Testis (tissue), 3 donors: ENCODE measurements around the gene SACS. TPM values are rescaled to one million over a fixed set of nuclear protein-coding genes. Genes with fewer than 3 reads are reported as not detected.
"Not testable (repeated sequence)": the region's sequence is repeated elsewhere in the genome, so short reads cannot be mapped to it uniquely, and the experiment has no call there.

Experiments used
- DNase-seq: peaks from one replicate; pipeline ENCODE4 v3.0.0-alpha.2; 2019
- H3K27ac ChIP-seq, 2 donors: fragments of 200-600 bp; sonication (generic); one replicate each; pipeline ENCODE4 v1.5.1; 2019
- H3K27me3 ChIP-seq: fragments of 200-600 bp; sonication (generic); one replicate; pipeline ENCODE4 v1.5.1; 2019
- H3K36me3 ChIP-seq: fragments of 200-600 bp; sonication (generic); one replicate; pipeline ENCODE4 v1.5.1; 2017; ENCODE audit warnings: low read depth; ENCODE audit errors: missing control alignments
- H3K4me1 ChIP-seq: fragments of 200-600 bp; sonication (generic); one replicate; pipeline ENCODE4 v1.5.1; 2019
- H3K4me3 ChIP-seq, 2 donors: fragments of 200-600 bp; sonication (generic); one replicate each; pipeline ENCODE4 v1.5.1; 2017 to 2019
- H3K9me3 ChIP-seq: fragments of 200-600 bp; sonication (generic); one replicate; pipeline ENCODE4 v1.5.1; 2017
- POLR2A ChIP-seq: fragments of 450-650 bp; IDR thresholded peaks from one replicate; pipeline ENCODE4 v1.6.1; 2017; ENCODE audit warnings: antibody characterized with exemption, mild to moderate bottlenecking, moderate library complexity
- WGBS, 2 donors: methylation state at CpG; one replicate each; pipeline ENCODE4 v1.1.5; 2018; 5-methylcytosine and 5-hydroxymethylcytosine counted together
- intact Hi-C: fragments of 100-400 bp; cut with DNase I; formaldehyde crosslinking; loops from one replicate; pipeline ENCODE4 v1.15.1; 2023; ENCODE audit warnings: low total_unique reads
- polyA plus RNA-seq: library from polyadenylated mRNA; stranded (reverse); fragments of 350-450 nt; fragmentation: Illumina TruSeq; extraction: RNeasy Lipid Tissue Mini Kit (QIAGEN cat#74804); gene quantifications from one replicate; pipeline ENCODE4 v1.2.3, GENCODE V29; 2014; ENCODE audit warnings: low read depth, low replicate concordance; ENCODE audit not compliant: insufficient read depth
- total RNA-seq, 2 donors: library from RNA; depleted of rRNA; stranded (reverse); fragments of >200 nt; gene quantifications; one replicate each; pipeline ENCODE4 v1.2.3, GENCODE V29; 2016
- TF ChIP-seq, protein P1 (sequence below), 3 experiments: fragments of 450-650 bp in 2 of 3; fragments of 200-600 bp in 1 of 3; sonication (generic) in 1 of 3; IDR thresholded peaks; one replicate each; pipeline ENCODE4 v1.5.1; 2016 to 2019; ENCODE audit warnings: antibody characterized with exemption in 3 of 3, mild to moderate bottlenecking in 2 of 3, moderate library complexity in 1 of 3

SACS gene
- total and polyA plus RNA-seq, 3 donors from 2014 or later = 8.0 to 48.3 (median 38.2) TPM

DNA sequence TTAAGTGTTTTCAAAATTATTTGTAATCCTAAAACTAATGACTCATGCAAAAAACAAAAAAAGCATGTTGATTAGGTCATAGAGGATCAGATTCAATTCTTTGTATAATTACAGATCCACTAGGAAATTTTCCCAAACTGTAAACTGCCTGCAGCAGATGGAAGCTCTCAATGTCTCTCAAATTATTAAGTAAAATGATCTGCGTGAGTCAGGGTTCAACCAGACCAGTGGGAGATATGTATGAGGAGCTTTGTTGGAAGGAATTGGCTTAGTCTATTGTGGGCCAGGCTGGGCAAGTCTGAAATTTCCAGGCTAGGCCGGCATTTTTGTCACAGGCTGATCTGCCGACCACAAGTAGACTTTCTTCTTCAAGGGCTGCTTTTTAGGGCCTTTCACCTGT lies 14.4 kb upstream of the SACS start:
- no peaks in the 10 kb centered on the region for H3K4me1 ChIP-seq
- H3K9me3 ChIP-seq = no peaks in the 10 kb centered on the region
- TF ChIP-seq, protein P1, sequence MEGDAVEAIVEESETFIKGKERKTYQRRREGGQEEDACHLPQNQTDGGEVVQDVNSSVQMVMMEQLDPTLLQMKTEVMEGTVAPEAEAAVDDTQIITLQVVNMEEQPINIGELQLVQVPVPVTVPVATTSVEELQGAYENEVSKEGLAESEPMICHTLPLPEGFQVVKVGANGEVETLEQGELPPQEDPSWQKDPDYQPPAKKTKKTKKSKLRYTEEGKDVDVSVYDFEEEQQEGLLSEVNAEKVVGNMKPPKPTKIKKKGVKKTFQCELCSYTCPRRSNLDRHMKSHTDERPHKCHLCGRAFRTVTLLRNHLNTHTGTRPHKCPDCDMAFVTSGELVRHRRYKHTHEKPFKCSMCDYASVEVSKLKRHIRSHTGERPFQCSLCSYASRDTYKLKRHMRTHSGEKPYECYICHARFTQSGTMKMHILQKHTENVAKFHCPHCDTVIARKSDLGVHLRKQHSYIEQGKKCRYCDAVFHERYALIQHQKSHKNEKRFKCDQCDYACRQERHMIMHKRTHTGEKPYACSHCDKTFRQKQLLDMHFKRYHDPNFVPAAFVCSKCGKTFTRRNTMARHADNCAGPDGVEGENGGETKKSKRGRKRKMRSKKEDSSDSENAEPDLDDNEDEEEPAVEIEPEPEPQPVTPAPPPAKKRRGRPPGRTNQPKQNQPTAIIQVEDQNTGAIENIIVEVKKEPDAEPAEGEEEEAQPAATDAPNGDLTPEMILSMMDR (IDR thresholded peaks at IDR 0.05) = no peak
- TF ChIP-seq POLR2A = no peak
- H3K36me3 ChIP-seq = no peaks in the 10 kb centered on the region
- H3K27me3 ChIP-seq = no peaks in the 10 kb centered on the region
- DNase-seq = no peak
- 79 to 92% methylated on average over 3 of the region's 3 CpGs for WGBS, 2 donors
- H3K27ac ChIP-seq = no peak overlapping the region
- no peak overlapping the region for H3K4me3 ChIP-seq
- intact Hi-C loops = no loop called here

DNA sequence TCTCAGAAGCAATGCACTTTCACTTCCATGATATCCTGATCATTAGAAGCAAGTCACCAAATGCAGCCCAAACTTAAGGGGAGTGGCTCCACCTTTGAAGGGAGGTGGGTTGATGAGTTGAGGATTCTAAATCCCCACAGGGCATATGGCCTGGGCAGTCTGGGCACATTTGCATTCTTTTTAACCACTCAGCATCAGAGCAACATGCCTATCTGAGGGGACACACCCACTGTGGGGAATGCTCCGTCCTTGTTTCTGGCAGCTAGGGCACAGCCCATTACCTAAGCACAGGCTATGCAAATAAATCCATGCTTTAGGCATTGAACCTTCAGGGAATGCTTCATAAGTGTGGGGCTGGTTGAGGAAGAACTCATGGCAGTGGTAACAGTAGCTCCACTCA lies 12.3 kb upstream of the SACS start:
- H3K4me1 ChIP-seq = no peaks in the 10 kb centered on the region
- no peaks in the 10 kb centered on the region for H3K27me3 ChIP-seq
- H3K4me3 ChIP-seq = no peak overlapping the region
- intact Hi-C loops = no loop called here
- no peak for DNase-seq
- H3K36me3 ChIP-seq = no peaks in the 10 kb centered on the region
- no peak for TF ChIP-seq POLR2A
- TF ChIP-seq, protein P1 (IDR thresholded peaks at IDR 0.05) = no peak
- no peaks in the 10 kb centered on the region for H3K9me3 ChIP-seq
- 60 to 91% methylated on average over 1 of the region's 1 CpG for WGBS, 2 donors
- no peak overlapping the region for H3K27ac ChIP-seq

DNA sequence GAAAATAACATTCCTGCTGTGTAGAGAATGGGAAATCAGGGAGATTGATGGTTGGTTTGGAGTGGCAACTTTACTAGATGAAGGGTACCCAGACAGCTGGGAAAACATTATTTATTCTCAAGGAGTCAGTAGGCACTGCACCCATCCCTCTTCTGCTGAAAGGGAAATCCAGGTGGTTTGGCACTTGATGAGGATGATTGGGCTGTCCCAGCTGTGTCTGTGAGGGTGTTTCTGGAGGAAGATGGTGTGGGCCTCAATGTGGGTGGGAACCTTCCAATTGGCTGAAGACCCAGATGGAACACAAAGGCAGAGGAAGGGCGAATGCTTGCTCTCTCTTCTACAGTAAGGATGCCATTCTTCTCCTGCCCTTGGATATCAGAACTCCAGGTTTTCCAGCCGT lies 10.4 kb upstream of the SACS start:
- intact Hi-C loops = no loop called here
- WGBS, 2 donors = 80 to 88% methylated on average over 2 of the region's 2 CpGs
- no peak for TF ChIP-seq POLR2A
- TF ChIP-seq, protein P1 (IDR thresholded peaks at IDR 0.05) = no peak
- DNase-seq = no peak
- Histone ChIP-seq H3K27me3 (no peaks in the 10 kb centered on the region), H3K4me1 (no peaks in the 10 kb centered on the region), H3K4me3 (no peak overlapping the region), H3K36me3 (no peaks in the 10 kb centered on the region), H3K27ac (no peak overlapping the region), H3K9me3 (no peaks in the 10 kb centered on the region)

DNA sequence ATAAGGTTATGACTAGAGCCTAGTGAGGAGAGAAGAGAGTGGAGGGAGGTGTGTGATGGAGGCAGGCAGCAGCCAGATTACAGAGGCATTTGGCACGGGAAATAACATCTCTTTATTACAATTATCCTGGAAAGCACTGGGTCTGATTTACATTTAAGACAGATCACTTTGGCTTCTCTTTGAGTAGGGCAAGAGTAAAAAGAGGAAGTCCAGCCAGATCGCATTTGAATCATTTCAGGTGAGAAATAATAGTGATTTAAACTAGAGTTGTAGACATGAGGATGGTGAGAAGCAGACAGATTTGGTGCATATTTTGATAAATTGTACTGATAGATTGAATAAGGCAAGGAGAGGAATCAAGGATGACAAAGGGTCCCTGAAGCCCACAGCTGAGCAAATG lies 9.6 kb upstream of the SACS start:
- no peaks in the 10 kb centered on the region for H3K4me1 ChIP-seq
- intact Hi-C loops = no loop called here
- WGBS, 2 donors = 82% methylated on average over 2 of the region's 2 CpGs
- DNase-seq = no peak
- TF ChIP-seq POLR2A = no peak
- TF ChIP-seq, protein P1 (IDR thresholded peaks at IDR 0.05) = no peak
- H3K9me3 ChIP-seq = no peaks in the 10 kb centered on the region
- H3K27me3 ChIP-seq = no peaks in the 10 kb centered on the region
- H3K36me3 ChIP-seq = no peaks in the 10 kb centered on the region
- no peak overlapping the region for H3K27ac ChIP-seq
- H3K4me3 ChIP-seq = no peak overlapping the region

DNA sequence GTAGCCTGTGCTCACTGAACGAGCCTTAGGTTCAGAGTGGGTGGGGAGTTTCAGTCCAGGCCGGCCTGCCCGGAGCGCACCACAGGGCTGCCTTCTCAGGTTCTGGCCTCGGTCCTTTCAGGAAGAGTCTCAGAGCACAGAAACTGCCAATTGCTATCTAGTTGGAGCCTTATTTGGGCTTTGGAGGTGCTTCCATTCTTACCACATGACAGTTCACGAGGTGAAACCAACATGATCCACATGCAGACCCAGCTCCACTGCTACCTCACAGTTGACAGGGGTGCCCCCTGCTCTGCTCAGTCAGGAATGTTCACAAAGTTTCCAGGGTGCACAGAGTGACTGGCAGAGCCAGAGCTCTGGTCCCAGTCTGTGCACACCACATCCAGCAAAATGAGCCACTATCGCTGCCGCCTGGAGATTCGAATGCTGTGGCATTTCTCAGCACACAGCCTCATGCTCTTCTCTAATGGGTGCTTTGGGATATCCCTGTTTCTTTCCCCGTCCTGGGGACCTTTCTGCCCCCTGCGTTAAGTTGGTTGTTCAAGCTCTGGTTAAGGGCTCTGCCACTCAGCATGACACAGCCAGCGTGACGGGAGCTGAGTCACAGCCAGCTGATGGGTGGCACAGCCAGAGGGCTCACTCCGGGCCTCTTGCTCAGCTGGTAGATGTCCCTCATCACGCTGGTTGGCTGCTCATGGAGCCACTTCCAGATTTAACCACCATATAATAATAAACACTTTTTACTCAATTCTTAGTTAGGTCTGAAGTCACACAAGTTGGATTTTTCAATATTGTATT lies 7.5 kb upstream of the SACS start:
- TF ChIP-seq, protein P1 (IDR thresholded peaks at IDR 0.05) = no peak
- TF ChIP-seq POLR2A = no peak
- no peak for DNase-seq
- intact Hi-C loops = no loop called here
- no peaks in the 10 kb centered on the region for H3K27me3 ChIP-seq
- no peak overlapping the region for H3K4me3 ChIP-seq
- H3K27ac ChIP-seq = no peak overlapping the region
- no peaks in the 10 kb centered on the region for H3K9me3 ChIP-seq
- WGBS, 2 donors = 88 to 96% methylated on average over 15 of the region's 15 CpGs
- H3K36me3 ChIP-seq = no peaks in the 10 kb centered on the region
- H3K4me1 ChIP-seq = no peaks in the 10 kb centered on the region

DNA sequence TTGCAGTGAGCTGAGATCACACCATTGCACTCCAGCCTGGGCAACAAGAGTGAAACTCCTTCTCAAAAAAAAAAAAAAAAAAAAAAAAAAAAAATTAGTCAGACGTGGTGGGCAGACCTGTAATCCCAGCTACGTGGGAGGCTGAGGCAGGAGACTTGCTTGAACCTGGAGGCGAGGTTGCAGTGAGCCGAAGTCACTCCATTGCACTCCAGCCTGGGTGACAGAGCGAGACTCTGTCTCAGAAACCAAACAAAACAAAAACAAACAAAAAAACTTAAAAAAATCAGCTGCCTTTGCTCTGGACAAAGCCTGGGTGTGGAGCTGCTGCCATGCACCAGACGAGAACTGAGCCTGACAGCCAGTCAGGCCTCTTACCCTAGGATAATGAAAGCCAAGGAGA lies 6.8 kb upstream of the SACS start:
- intact Hi-C loops, DNase-seq: not testable (repeated sequence)

More for the DNA sequence above, 6.8 kb upstream of the SACS start:
- H3K4me1 ChIP-seq, H3K36me3 ChIP-seq, H3K9me3 ChIP-seq, H3K4me3 ChIP-seq, H3K27me3 ChIP-seq, H3K27ac ChIP-seq: not testable (repeated sequence)
- 86 to 89% methylated on average over 6 of the region's 6 CpGs for WGBS, 2 donors
